Omental fat pad (tissue), 4 donors: ENCODE data around the gene TCF19. TPM values are rescaled to one million over a fixed set of nuclear protein-coding genes. Genes with fewer than 3 reads are reported as not detected.

Source experiments
- ATAC-seq: fragments of 150-250 bp; one replicate; pipeline ENCODE4 v1.9.1; 2016; ENCODE audit warnings: mild to moderate bottlenecking, moderate library complexity; ENCODE audit not compliant: low FRiP score
- DNase-seq: peaks from one replicate; pipeline ENCODE4 v3.0.0-alpha.2; 2019; ENCODE audit warnings: low spot score
- total RNA-seq, 4 donors: library from RNA; depleted of rRNA; stranded (reverse); fragments of >200 nt; gene quantifications; one replicate each; pipeline ENCODE4 v1.1.0, GENCODE V29; 2016
- TF ChIP-seq, protein P1 (sequence below), 3 donors: fragments of 450-650 bp; IDR thresholded peaks; one replicate each; pipeline ENCODE4 v1.5.1; 2016 to 2017; ENCODE audit warnings: antibody characterized with exemption in 3 of 3, mild to moderate bottlenecking in 3 of 3, moderate library complexity in 2 of 3

Gene TCF19
- total RNA-seq, 4 donors from 2014 or later: 1.9 to 19.5 (median 2.7) TPM

- TF ChIP-seq, protein P1, sequence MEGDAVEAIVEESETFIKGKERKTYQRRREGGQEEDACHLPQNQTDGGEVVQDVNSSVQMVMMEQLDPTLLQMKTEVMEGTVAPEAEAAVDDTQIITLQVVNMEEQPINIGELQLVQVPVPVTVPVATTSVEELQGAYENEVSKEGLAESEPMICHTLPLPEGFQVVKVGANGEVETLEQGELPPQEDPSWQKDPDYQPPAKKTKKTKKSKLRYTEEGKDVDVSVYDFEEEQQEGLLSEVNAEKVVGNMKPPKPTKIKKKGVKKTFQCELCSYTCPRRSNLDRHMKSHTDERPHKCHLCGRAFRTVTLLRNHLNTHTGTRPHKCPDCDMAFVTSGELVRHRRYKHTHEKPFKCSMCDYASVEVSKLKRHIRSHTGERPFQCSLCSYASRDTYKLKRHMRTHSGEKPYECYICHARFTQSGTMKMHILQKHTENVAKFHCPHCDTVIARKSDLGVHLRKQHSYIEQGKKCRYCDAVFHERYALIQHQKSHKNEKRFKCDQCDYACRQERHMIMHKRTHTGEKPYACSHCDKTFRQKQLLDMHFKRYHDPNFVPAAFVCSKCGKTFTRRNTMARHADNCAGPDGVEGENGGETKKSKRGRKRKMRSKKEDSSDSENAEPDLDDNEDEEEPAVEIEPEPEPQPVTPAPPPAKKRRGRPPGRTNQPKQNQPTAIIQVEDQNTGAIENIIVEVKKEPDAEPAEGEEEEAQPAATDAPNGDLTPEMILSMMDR (IDR thresholded peaks at IDR 0.05): no peak
- DNase-seq: no peak
- ATAC-seq: no peak
Observed at GRCh38 chr6:31130751-31131150, 27.6 kb upstream of the TCF19 start.

- ATAC-seq (no peak), DNase-seq (no peak)
- TF ChIP-seq, protein P1 (IDR thresholded peaks at IDR 0.05): no peak
Observed at GRCh38 chr6:31131595-31131994, 26.8 kb upstream of the TCF19 start.

GRCh38 chr6:31132806-31133205, 25.6 kb upstream of the TCF19 start:
- ATAC-seq (no peak), DNase-seq (no peak)
- TF ChIP-seq, protein P1 (IDR thresholded peaks at IDR 0.05): no peak

GRCh38 chr6:31135710-31136109, 22.7 kb upstream of the TCF19 start:
- TF ChIP-seq, protein P1 (IDR thresholded peaks at IDR 0.05): no peak
- DNase-seq (no peak), ATAC-seq (no peak)

GRCh38 chr6:31138982-31139381, 19.4 kb upstream of the TCF19 start, which contains the start of gene PSORS1C2:
PSORS1C2 (minus strand) TSS chr6:31139066; CDS start chr6:31139026, 40 bp downstream.
- no peak for ATAC-seq
- no peak for DNase-seq
- TF ChIP-seq, protein P1 (IDR thresholded peaks at IDR 0.05): no peak

GRCh38 chr6:31139599-31139998, 18.8 kb upstream of the TCF19 start:
- DNase-seq: no peak
- no peak for ATAC-seq
- TF ChIP-seq, protein P1 (IDR thresholded peaks at IDR 0.05): no peak

- ATAC-seq (no peak), DNase-seq (no peak)
- TF ChIP-seq, protein P1 (IDR thresholded peaks at IDR 0.05): no peak
Observed at GRCh38 chr6:31140643-31141042, 17.7 kb upstream of the TCF19 start.
